ENCODE results near the gene ACY1.

The ACY1 gene

DNA sequence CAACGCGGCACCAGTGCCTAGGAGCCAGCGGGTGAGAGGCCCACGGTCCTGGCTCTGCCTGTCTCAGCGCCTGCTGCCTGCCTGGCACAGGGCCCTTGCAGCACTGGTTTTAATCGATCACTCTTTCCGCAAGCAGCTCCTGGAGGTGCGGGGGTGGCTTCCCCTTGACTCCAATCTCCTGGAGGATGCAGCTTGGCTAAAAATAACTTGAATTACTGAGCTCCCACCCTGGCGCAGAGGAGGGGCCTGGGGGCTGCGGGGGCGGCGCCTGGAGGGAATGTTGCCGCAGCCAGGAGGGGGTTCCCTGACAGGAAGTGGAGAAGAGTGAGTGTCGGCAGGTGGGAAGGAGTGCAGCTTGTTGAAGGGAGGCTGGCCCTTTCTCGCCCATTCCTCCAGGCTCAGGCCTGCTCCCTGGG lies 22.2 kb downstream of the ACY1 start:
- no peak for DNase-seq (ENCODE audit: low read depth)

DNA sequence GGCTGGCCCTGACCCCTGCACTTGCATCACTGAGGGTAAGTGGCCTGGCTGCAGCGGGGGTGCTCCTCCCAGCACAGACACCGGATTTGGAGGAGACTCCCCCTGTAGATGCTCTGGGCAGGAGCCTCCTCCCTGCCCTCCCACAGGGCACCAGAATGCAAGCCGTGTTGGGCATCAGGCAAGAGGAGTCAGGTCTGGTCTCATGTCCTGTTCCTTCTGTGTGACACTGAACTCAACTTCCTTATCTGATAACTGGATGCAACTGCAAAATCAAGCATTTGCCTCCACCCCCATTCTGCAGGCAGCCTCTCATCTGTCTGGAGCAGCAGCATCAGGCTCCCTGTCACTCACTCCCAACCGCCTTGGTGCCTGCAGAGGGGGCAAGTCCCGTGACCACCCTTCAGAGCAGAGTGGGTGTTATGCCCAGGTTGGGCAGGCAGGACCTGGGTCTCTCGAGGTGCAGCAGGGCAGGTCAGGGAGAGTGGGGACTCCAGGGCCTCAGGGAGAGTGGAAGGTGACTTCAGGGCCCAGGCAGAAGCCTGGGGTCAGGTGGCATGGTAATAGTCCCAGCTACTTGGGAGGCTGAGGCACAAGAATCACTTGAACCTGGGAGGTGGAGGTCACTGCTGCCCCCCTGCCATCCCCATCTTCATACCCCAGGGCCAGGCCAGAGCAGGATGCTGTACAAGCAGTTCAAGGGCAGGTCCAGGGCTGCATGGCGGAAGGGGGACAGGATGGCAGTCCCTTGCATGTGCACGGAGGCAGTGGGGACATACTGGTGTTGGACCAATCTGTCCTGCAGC lies 22.9 kb downstream of the ACY1 start:
- DNase-seq (ENCODE audit: low read depth): no peak

DNA sequence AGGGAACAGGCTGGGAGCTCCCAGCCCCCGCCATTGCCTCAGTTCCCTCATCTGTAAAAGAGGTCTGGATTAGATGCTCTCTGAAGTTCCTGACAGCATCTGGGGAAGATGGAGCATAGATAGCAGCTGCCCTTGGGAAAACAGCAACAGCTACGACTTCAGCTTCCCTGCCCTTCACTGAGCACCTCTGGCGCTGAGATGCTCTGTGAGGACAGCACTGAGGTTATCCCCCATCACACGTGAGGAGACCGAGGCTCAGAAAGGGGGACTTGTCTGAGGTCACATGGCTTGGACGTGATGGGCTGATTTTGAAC lies 23.4 kb downstream of the ACY1 start:
- no peak for DNase-seq (ENCODE audit: low read depth)

DNA sequence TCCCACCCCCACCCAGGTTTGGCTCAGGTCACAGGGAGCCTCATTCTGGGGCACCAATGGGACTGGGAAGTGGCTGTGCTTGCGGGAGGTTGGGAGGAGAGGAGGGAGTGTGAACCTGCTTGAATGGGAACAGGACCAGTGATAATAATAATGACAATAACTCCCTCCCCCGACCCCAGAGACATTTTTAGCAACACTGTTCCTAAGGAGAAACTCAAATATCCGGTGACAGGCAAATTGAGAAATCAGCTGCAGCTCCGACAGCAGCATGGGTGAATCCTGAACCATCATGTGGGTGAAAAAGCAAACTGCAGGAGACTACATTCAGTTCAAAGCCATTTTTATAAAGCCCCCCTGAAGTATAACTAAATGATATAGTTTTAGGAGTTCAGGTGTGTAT lies 24.0 kb downstream of the ACY1 start:
- no peak for DNase-seq (ENCODE audit: low read depth)

DNA sequence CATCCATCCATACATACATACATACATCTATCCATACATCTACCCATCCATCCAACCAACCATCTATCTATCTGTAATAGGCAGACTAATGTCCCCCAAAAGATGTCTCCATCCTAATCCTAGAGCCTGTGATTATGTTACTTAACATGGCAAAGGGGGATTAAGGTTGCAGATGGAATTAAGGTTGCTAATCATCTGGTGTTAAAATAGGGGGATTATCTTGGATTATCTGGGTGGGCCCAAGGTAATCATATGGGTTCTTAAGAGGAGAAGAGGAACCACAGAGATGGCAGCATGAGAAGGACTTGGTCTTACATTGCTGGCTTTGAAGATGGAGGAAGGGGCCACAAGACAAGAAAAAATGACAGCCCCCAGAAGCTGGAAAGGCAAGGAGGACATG lies 27.1 kb downstream of the ACY1 start:
- DNase-seq (ENCODE audit: low read depth): no peak

DNA sequence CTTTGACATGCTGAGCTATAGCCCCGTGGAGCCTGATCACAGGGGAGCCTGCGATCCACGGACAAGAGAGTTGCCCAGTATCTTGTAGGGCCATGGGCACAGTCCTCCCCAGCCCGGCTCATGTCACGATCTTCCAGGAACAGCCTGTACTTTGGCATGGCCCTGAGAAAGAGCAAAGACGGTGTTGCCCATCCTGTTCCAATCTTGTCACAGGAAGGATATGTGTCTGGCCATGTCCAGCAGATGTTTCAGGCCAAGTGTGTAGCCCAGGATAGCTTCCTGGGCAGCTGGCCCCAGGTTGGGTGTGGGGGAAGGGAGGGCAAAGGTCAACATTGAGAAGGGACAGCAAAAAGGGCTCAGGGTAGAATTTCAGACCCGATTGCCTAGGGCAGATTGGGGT lies 29.4 kb downstream of the ACY1 start:
- no peak for DNase-seq (ENCODE audit: low read depth)

DNA sequence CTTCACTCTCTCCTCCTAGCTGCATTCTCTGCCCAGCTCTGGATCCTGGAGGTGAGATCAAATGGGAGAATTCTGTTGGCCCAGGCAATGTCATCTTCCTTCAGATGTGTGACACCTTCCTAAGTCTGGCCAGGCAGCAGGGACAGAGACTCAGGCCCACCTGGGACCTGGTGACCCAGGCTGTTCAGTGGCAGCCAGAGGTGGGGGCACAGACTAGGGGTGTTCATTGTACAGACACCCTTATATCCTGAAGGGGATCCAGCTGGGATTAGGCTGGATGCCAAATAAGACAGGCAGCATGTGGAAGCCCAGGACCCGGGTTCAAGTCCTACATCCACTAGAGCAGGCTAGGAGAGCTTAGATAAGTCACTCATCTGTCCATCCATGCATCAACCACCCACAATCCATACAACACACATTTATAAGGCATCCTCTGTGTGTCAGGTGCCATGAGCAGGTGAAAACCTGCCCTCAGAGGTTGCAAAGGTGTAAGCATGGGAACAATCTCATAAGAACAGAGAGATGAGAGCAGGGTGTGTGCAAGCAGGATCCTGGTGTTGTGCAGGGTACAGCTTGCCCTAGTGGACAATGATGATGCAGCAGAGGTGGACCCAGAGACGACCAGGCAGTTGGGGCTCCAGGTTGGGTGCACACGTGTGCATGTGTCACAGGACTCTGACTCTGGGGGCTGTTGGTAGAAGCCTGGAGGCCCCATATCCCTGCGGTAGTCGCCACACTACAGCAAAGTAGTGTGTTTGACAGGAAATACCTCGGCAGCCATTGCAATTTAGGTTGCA lies 30.7 kb downstream of the ACY1 start:
- no peak for DNase-seq (ENCODE audit: low read depth)

DNA sequence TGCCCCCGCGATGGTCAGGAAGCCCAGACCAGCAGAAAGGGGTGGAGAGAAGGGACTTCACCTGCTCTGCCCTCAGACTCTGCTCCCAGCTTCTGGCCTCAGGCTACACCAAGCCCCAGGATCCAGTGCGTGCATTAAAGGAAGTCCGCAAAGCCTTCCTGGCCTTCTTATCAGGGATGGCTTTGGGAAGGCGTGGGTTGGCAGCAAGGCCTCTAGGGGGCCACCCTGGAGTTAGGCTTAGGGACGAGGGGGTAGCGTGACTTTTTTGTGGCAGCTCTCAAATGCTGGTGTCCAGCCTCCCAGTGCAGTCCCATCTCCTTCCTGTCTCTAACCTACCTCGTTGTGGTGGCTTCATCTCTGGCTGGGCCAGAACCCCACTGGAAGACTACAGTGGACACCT lies 31.3 kb downstream of the ACY1 start:
- DNase-seq (ENCODE audit: low read depth): no peak

DNA sequence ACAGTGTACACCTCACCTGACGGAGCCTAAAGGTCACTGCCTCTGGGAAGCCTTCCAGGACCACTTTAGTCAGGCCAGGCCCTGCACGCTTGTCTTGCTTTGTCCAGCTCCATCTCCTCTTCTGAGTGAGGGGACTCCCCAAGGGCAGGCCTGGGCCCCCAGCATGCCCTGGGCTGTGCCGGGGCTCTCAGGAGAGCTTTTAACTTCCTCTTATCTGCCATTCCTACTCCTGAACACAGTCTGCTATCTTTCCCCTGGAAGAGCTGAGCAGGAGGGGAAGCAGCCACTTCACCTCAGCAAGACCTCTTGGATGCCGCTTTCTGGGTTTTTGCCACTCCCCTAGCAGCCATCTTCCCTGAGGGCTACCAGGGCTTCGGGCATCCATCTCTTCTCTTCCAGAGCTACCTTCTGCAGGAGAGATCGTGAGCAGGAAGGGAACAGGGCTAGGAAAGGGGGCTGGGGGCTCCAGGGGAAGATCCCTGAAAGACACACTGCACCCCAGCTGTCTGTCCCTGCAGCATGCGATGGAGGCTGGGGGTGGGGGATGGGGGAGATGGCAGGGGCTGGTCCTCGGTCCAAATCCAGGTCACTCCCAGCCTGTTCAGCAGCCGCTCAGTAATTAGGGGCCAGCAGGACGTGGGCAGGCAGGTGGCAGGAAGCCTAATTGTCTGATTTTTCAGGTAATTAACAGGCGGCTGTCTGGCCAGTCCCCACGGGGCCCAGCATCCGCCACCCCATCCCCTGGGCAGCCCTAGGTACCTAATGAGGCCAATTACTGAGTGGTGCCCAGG lies 32.3 kb downstream of the ACY1 start:
- DNase-seq (ENCODE audit: low read depth): no peak

DNA sequence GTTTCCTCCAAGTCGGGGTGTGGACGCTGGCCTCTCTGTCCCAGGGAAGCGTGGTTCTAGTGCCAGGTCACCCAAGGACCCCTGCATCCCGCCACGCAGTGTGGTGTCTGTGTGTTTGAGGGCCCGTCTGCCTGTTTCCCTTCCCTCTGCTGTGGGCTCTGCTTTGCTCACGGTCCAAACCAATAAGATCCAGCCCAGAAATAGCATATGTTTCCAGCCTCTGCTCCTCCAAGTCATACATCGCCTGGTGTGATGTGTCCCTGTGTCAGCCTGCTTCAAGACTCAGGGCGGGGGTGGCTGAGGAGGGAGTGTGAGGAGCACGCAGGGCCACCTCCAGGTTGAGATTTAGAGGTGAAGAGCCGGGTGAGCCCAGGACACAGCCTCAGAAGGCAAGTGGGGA lies 34.3 kb downstream of the ACY1 start:
- no peak for DNase-seq (ENCODE audit: low read depth)

DNA sequence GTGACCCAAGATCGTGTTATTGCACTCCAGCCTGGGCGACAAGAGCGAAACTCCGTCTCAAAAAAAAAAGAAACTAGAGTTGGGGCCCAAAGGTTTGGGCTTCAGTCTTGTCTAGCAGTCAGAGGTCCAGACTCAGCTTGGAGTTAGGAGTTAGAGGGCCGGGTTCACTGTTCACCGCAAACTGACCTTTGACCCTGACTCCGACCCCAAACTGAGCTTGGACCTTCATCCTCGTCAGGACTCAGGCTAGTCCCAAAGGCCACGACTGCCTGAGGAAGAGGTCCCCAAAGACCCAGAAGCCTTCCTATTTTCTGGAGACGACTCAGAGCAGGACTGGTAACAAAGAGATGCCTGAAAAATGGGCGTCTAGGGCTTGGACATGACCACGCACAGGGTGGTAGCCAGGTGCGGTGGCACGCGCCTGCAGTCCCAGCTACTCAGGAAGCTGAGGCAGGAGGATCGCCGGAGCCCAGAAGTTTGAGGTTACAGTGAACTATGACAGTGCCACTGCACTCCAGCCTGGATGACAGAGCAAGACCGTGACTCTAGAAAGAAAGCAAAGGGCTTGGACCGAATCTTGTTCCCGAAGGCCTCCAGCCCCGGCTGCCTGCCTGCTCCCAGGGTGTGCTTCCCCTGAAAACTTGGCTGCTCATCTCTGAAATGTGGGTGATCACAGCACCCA lies 35.1 kb downstream of the ACY1 start:
- DNase-seq (ENCODE audit: low read depth): no peak

DNA sequence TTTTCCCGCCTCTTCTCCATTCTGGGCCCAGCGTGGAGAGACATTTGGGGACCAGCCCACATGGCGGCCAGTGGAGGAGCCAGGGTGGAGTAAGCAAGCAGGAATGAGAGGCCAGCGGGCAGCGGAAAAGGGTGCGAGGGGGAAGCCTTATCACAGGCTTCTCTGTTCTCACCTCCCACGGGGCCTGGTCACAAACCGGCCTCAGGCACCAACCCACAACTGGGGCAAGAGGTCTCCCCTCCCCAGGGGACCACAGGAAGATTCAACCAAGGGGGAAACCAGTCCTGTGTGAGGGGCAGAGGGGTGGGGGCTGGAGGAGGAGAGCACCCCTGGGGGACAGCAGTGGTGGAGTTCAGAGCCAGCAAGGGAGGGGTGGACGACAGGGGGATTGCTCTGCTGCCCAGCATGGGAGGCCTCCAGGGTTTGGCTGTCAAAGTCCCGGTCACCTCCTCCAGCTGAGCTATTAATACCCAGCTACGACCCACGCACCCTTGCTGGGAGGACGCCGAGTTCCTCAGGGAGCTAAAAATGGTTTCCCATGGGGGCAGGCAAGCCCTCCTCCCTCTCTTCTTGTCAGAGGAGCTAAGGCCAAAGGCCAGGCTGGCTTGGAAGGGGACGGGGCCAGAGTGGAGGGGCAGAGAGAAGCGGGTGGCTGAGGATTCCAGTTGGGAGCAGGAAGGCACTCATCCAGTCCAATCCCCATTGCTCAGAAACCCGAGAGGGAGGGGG lies 36.2 kb downstream of the ACY1 start:
- DNase-seq (ENCODE audit: low read depth): no peak

DNA sequence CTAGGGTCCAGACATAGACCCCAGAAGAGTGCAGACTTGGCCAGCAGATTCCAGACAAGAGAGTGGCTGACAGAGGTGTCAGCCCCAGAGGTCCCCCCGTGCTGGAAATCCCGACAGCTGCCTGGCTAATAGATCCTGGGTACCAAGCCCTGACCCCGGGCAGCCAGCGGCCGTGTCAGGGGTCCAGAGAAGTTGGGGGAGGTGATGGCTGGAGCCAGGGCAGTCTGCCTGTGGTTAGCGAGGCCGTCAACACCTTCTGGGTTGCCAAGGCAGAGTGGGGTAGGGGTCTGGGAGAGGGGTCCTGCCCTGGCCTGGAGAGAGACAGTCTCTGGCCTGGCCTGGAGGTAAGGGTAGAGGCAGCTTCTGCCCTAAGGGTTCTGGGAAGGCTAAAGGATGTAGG lies 37.5 kb downstream of the ACY1 start:
- no peak for DNase-seq (ENCODE audit: low read depth)

DNA sequence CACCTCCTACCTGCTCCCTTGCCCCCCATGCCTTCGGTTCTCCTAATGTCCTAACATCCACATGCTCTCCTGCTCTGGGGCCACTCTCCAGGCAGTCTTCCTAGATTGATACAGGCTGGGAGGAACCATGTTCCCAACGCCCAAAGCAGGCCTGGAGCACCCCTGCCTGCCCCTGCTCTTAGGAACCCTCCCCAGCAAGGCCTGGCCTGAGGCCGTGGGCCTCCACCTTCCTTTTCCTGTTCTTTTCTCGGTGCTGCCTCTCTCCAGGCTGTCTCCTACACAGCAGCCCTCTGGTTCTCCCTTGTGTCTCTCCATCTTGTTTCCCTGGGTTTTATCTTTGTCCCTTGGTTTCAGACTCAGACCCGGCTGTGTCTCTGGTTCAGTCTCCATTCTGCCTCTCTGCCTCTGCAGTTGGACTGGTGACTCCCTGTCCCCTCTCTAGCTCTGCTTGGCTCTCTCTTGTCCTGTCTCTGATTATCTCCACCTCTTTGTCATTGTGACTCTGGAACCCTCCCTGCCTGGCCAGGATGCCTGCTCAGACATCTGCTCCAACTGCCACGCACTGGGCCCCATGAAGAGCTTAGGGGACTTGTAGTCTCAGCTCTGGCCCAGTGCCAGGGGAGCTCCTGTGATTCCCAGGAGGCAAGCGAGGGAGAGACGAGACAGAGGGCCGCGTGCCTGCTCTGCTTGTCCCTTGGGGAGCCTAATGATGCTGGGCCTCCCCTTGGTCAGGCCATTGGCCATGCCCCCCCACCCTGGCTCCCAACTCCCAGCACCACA lies 38.3 kb downstream of the ACY1 start:
- no peak for DNase-seq (ENCODE audit: low read depth)

DNA sequence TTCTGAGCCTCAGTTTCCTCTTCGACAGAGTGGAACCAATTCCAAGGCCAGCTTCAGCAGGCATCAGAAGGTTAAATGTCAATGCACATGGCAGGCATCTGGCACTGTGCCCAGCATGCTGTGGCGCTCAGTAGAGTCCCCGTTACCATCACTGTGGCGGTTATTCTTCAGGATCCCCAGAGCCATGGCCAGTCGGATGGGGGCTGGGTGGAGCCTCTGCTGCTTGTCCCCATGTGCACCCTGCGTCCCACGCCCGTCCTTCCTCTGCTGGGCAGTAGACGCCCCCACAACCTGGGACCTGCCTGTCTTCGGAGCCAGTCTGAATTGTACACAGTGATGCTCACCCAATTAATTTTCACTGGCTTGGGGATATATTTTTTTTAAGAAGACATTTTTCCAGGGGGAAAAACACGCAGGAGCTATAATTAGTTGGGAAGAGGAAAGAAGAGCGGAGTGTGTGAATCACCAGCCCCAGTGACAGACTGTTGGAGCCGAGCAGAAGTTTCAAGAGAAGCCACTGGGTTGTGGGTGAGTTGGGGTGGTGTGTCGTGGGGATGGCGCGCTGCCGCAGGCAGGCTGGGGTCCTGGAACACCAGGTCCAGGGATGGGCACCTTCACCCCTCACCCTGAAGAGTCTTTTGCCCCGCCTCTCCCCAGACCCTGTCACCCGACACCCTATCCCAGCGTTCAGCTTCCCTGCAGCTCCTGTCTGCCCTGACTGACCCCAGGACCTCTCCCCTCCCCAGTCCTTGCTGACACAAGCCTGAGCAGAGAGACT lies 39.2 kb downstream of the ACY1 start:
- no peak for DNase-seq (ENCODE audit: low read depth)

DNA sequence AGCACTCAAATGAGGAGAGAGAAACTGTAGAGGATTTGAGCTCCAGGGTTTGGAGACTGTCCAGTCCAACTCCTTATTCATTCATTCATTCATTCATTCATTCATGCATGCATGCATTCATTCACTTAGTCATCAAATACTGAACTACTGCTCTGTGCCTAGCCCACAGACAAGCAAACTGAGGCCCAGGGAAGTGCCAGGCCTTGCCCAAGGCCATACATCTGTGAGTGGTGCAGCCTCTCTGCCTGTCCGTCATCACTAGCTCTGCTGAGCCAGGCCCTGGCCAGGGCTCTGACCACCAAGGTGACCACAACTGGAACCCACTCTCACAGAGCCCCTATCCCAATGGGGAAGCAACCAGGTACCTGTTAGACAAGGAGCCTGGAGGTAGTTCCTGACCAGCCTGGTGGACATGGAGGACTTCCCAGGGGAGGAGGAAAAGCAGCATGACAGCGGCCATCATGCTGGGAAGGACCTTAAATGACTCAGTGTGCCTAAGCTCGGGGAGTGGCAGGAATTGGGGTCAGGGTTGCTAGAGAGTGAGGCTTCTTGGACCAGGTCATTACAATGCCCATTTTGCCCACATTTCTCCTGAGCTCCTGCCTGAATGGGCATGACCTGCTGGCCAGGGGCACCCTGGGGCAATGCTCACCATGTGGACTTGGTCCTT lies 39.9 kb downstream of the ACY1 start:
- no peak for DNase-seq (ENCODE audit: low read depth)

DNA sequence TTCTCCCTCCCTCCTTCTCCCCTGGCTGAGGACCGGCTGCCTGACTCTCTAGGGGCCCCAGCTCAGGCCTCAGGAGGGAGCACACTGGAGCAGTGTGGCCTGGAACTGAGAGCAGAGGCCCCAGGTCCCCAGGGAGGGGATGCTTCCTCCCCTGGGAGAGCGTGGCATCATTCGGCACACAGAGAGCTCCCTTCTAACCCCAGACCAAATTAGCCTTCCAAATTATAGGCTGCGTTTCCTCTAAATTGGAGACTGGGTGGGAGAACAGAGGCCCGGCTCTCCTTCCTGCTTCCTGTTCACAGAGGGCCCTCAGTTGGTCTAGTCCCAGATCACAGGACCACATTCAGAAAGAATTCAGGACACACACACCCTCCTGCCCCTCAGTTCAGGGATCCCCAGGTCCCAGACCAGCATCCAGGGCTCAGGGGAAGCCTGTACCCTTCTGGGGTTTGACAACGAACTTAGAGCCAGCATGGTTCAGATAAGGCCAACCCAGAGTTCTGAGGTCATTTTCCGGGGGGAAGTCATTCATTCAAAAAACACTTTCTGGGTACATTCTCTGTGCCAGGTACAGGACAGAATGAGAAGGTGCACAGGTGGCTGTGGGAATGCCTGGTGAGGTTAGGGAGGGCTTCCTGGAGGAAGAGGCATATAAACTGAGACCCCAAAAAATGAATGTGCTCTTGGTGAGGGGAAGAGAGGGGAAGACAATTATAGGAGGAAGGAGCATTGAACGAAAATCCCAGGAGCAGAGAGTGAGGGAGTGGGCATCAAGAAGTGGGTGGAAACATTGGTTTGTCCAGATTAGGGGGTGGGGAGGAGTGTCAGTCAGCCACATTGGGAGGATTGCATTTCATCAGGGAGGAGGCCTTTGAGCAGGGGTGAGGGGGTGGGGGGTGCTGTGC lies 40.8 kb downstream of the ACY1 start:
- DNase-seq (ENCODE audit: low read depth): no peak

DNA sequence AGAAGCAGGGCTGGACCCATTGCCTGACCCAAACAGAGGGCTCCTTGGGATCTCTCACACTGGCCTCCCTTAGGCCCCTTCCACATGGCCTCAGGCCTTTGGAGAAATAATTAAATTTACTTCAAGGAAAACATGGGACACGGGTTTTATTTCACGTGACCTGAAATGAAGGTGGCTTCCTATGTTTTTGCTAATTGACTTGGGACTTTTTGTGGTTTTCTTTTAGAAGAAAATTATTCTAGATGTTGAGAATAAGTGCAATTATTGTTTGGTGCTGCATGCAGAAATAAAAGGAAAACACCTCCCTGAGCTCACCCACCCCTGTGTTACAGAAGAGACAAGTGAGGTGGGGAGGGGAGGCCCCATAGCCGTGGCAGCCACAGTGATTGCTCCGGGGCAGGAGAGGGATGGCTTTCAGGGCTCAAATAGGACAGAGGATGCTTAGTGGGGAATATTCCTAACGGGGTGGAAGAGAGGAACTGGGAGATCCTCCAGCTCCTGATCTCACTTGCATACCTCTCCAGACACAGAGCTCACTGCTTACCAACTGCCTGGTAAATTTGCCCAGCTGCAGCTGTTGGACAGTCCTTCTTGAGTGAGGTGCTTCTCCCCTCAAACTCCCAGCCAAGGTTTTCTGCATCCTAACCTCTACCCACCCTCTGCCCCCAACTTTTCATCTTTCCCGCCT lies 41.6 kb downstream of the ACY1 start:
- no peak for DNase-seq (ENCODE audit: low read depth)
